OCI-M1 (cell line): ENCODE measurements around the gene FHL5.
"Not testable (repeated sequence)": the region's sequence is repeated elsewhere in the genome, so short reads cannot be mapped to it uniquely, and the experiment has no call there.

ENCODE experiments used
- DNase-seq: peaks from one replicate; lab custom pipeline; 2025; lab: John Stamatoyannopoulos, UW

Gene FHL5

DNA sequence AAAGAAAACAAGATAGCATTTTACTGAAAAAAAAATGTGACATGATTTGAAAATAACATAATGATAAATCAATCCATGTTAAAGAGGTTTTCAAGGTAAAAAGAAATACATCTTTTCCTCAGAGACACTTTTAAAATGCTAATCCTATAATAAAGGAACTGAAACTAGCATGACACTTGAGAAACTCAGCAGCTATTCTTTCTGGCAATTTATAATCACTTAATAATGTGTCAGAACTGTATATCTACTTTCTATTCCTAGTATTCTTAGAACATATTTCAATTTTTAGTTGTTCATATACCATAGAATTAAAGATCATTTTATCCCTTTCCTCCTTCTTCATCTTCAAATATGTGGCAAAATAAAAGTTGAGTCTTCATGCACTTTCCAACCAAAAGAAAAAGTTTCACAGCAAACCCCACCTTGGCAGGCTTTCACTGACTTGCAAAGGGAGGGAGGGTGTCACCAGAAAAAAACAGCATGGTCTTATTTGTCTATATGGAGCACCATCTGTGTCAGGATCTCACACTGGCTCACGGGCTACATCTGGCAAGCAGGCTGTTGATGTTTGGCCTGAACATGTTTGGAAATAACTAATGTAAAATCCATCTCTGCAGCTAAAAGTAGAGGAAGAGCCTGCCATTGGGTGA lies 48.5 kb downstream of the FHL5 start:
- DNase-seq = no peak

DNA sequence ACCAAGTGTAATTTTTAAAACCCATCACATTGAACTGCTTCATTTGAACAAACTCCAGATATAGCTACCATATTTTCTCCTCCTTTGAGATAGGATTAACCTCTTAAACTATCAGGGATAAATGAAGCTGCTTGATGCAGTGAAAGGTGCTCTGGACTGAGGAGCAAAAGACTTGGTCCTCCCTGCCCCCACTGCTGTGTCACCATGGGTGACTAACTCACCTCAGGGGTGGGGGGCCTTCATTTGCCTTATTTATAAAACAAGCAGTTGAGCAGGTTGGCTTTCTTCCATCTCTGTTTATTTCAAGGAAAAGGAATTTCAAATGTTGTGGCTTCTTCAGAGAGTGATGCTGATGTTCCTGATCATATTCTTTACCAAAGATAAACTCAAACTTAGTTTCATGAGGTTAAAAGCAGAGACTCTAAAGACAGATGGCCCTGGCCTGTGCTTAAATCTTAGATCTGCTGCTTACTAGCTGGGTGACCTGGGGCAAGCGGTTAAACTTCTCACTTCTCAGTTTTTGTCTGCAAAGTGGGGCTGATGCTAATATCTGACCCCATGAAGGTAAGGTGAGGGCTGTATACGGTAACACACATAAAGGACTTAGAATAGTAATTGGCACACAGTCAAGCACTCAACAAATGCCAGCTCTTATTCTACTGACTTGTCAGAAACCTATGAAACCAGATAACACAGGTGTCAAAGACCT lies 50.5 kb downstream of the FHL5 start:
- DNase-seq = no peak

DNA sequence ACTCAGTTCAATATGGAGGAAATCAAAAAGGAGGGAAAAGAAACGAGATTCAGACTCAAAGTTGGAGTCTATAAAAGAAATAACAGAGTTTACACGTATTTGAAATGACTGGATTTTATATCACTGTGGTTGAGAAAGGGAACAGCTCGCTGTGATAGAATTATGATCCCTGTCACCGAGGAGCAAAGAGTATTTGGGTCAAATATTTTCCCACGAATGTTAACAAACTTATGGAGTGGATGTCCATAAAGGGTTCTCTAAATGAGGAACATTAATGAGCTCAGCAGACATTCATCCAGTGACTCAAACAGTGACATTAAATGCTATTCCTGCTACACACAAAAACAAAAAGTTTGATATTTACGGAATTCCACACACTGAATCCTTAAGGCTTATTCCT lies 57.9 kb downstream of the FHL5 start:
- no peak for DNase-seq

DNA sequence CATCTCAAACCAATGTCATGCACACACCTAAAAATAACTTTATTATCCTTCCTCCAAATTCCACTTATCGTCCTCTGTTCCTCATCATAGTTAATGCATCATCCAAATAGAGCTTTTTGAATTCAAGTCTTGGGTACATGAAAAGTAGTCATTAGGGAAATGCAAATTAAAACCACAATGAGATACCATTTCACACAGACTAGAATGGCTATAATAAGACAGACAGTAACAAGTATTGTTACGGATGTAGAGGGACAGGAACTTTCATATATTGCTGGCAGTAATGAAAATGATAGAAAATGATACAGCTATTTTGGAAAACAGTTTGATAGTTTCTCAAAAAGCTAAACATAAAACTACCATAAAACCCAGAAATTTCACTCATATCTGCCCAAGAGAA lies 59.1 kb downstream of the FHL5 start:
- no peak for DNase-seq

DNA sequence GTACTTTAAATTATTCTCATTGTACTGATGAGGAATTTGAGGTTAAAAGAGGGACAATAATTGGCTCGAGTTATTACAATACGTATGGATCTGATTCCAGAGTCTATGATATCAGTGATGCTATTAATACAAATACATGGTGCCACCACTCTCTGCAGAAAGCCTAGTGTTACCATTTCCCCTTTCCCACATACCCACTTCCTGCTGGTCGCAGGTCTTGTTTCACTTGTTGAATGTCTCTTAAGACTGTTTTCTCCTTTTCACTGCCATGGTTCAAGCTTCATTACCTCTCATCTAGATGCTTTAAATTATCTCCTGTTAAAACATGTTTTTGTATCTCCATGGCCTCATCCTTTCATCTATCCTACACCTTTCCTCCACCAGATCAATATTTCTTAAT lies 62.0 kb downstream of the FHL5 start:
- no peak for DNase-seq

DNA sequence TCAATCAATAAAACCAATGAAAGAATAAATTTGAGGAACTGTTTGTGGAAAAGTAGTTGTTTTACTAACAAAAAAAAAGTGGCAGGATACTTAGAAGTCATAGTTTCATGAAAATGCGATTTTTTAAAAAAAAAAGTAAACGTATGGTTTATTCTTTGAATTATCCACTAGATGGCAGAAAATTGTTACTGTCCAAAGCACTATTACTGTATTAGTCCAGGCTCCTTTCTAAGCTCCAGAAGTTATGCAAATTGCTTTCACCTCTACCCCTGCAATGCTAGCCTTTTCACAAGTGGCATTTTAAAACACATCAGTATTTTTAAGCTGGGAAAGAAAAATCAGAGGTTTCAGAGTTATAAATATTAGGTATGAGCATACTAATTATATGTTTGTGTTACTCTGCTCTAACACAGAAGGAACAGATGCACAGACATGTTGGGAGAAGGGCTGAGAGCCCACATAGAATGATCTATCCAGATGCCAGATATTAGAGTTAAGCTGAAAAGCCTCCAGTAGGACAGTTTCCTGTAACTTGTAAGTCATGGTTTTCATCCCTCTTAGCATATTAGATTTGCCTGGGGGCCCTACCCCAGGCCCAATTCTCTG lies 63.9 kb downstream of the FHL5 start:
- DNase-seq = peak; percentile 73

DNA sequence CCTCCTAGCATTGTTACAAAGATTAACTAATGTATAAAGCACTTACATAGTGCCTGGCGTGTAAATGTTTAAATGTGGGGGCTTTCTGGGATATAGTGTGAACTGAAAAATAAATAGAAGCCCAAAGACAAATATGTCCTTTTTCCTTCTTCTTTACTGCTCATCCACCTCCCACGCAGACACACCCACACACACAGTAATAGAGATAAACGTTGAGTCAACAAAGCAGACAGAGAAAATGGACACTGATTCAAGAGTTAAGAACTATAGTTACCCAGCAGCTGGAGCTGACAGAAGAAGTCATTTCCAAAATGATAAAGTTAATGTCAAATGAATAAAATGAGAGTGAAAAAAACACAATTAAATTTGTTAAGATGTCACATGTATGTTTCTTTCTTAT lies 68.3 kb downstream of the FHL5 start:
- DNase-seq = peak; percentile 65

DNA sequence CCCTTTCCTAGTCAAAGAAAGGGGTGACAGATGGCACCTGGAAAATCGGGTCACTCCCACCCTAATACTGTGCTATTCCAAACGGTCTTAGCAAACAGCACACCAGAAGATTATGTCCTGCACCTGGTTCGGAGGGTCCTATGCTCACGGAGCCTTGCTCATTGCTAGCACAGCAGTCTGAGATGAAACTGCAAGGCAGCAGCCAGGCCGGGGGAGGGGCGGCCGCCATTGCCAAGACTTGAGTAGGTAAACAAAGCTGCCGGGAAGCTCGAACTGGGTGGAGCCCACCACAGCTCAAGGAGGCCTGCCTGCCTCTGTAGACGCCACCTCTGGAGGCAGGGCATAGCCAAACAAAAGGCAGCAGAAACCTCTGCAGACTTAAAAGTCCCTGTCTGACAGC lies 75.1 kb downstream of the FHL5 start:
- not testable (repeated sequence) for DNase-seq

DNA sequence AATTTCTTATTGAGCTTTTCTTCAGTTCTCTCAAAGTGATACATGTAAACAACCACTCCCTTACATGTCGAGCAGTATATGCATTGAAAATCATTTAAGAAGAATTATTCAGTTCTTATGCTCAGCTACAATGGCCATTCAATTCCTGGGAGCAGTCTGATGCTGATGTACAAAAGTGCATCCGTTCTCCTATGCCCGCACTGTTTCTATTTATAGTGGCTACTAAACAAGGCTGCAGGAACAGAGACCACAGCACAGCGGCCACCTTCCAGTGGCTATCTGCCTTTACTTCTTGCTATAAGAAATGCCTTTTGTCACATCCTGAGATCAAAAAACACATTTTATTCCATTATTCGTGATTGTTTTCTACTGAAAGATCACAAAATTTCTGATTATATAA lies 82.2 kb downstream of the FHL5 start:
- DNase-seq = no peak

DNA sequence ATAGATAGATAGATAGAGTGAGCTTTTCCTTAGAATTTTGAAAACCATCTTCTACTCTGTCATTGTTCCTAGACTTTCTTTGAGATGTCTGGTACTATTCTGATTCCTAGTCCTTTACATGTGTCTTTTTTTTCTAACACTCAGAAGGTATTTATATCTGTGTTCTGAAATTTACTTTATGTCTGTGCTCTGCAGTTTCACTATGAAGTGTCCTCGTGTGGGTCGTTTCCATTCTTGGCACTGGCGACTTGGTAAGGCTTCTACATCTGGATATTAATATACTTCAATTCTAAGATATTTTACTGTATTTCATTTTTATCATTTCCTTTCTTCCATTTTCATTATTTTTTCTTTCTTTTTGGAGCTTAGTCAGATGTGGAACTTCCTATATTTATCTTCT lies 87.0 kb downstream of the FHL5 start:
- DNase-seq = no peak

DNA sequence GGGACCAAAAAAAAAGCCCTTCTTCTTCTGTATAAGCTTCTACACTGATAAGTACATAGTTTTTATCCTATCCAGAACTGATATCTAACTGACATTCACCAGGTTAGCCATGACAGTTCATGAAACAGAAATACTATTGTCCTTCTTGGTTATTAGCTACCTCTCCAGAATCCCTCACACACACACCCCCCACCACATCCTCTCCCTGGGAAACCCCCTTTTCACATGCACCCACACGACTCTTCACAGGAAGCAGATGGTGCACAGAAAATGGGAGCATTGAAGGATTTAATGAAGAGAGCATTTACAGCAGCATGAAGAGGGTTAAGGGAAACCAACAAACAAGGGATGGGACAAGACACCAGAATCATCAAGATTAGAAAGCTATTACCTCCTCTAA lies 88.9 kb downstream of the FHL5 start:
- no peak for DNase-seq

DNA sequence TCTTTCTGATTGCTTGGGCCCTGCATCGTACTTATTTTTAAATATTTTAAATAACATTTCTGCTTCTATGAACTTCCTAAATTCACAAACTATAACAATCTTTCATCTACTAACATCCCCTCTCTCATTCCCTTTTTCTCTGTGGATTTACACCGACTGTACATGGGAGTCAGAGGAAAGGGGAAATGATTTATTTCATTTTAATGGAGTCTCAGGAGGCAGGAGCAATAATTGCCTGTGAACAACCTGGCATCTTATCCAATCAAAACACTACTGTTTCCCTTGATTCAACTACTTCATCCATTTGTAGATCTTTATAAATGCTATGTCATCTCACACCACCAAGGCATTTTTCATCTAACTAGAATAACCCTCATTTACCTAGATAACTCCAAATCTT lies 89.6 kb downstream of the FHL5 start:
- no peak for DNase-seq

DNA sequence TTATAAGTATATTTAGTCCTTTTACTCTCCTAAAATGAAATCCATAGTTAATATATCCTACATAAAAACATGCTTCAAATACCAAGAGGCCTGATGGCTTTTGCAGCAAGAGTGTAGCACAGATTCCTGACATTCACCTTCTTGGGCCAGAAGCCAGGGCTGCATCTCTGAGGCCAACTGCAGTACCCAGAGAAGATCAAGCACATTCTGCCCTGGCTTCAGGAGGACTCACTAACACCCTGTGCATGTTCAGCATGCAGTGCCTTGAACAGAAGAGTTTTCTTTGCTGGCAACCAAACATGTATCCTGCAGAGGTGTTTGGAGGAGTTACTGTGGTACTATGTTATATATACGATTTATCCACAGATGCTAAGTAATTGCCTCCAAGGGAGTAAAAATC lies 90.3 kb downstream of the FHL5 start:
- DNase-seq = no peak

DNA sequence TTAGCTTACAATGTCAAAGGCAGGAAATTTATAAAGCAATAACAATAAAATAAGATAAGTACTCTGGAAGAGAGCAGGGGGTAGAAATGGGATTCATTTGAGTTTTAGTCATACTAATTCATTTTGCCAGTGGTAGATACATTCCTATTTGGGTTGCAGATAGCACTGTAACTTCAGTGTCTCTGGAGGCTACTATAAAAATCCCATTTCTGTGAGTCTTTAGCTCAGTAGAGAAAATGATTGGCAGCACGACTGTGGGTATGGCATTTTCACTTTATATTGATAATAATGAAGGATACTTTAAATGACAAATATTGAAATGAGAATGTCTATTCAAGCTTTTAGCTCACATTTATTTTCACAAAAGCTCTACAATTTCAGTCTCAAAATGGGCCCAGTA lies 93.6 kb downstream of the FHL5 start:
- DNase-seq = no peak

DNA sequence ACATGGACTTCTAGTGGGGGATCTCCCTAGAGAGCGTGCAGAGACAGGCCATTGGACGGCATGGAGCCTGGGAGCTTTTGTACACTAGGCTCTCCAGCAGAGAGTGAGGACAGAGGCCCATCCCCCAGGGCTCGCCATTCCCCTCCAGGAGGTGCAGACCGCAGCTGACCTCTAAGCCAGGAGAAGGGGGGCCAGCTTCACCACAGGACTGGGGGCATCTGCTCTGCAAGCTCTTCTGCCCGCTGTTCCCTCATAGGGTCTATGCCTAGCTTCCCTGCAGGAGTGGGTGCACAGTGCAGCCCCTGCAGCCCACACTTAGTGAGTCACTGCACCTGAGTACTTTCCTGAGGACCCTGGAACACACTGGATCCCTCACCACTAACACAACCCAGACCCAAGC lies 94.4 kb downstream of the FHL5 start:
- no peak for DNase-seq

DNA sequence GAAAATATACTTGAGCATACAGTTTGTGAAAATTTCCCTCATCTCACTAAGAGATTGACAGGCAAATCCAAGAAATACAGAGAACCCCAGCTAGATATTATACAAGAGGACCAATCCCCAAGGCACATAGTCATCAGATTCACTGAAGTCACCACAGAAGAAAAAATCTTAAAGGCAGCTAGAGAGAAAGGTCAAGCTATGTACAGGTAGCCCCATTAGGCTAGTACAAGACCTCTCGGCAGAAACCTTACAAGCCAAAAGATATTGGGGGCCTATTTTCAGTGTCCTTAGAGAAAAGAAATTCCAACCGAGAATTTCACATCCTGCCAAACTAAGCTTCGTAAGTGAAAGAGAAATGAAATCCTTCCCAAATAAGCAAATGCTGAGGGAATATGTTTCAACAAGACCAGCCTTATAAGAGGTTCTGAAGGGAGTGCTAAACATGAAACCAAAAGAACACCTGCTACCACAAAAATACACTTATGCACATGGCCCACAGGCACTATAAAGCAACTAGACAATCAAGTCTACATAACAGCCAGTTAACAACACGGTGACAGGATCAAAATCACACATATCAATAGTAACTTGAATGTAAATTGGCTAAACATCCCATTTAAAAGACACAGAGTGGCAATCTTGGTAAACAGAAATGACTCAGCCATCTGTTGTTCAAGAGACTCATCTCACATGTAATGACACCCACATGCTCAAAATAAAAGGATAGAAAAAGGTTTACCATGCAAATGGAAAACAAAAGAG lies 96.3 kb downstream of the FHL5 start:
- no peak for DNase-seq
